ENCODE data around the gene SLC39A3. TPM values are rescaled to one million over a fixed set of nuclear protein-coding genes. Genes with fewer than 3 reads are reported as not detected.

Gene SLC39A3
- total and polyA plus RNA-seq, 7 donors: 7.2 to 35.4 (median 17.1) TPM

- no peak for DNase-seq
- peaks cover 0 to 48% (median 17%) of the 10 kb centered on the region in 4 donors for H3K36me3 ChIP-seq
- 93 to 94% methylated on average over 26 of the region's 26 CpGs for WGBS, 2 donors
- H3K4me1 ChIP-seq: peaks cover 0 to 16% (median 15%) of the 10 kb centered on the region in 4 donors
- TF ChIP-seq POLR2AphosphoS5 (IDR thresholded peaks at IDR 0.05) (no peak), CTCF (IDR thresholded peaks at IDR 0.05) (no peak), POLR2A (IDR thresholded peaks at IDR 0.05) (no peak)
- H3K27me3 ChIP-seq: no peaks in the 10 kb centered on the region
- H3K27ac ChIP-seq: no peak overlapping the region
- no peaks in the 10 kb centered on the region for H3K9me3 ChIP-seq
- intact Hi-C loops (cut with DNase I): no loop called here
- H3K4me3 ChIP-seq: no peak overlapping the region
Observed at GRCh38 chr19:2734589-2735288, 5.1 kb downstream of the SLC39A3 start.

GRCh38 chr19:2733930-2734588, 5.8 kb downstream of the SLC39A3 start:
- Histone ChIP-seq H3K9me3 (no peaks in the 10 kb centered on the region), H3K36me3 (peaks cover 0 to 48% (median 17%) of the 10 kb centered on the region in 4 donors), H3K4me1 (peaks cover 0 to 10% (median 9%) of the 10 kb centered on the region in 4 donors), H3K27ac (no peak overlapping the region), H3K27me3 (no peaks in the 10 kb centered on the region), H3K4me3 (no peak overlapping the region)
- intact Hi-C loops (cut with DNase I): no loop called here
- TF ChIP-seq CTCF (IDR thresholded peaks at IDR 0.05) (no peak), POLR2A (IDR thresholded peaks at IDR 0.05) (no peak), POLR2AphosphoS5 (IDR thresholded peaks at IDR 0.05) (no peak), EP300 (IDR thresholded peaks at IDR 0.05) (no peak)
- WGBS, 2 donors: 65 to 89% methylated on average over 35 of the region's 35 CpGs
- no peak for DNase-seq

- Histone ChIP-seq H3K27ac (no peak overlapping the region), H3K4me1 (no peaks in the 10 kb centered on the region), H3K36me3 (peaks cover 0 to 48% (median 17%) of the 10 kb centered on the region in 4 donors), H3K27me3 (peaks cover 0 to 6% (median 0%) of the 10 kb centered on the region in 3 donors), H3K4me3 (no peak overlapping the region), H3K9me3 (no peaks in the 10 kb centered on the region)
- intact Hi-C loops (cut with DNase I): no loop called here
- DNase-seq: no peak
- no peak for TF ChIP-seq EP300 (IDR thresholded peaks at IDR 0.05)
- no peak for TF ChIP-seq POLR2AphosphoS5 (IDR thresholded peaks at IDR 0.05)
- no peak for TF ChIP-seq CTCF (IDR thresholded peaks at IDR 0.05)
- no peak for TF ChIP-seq POLR2A (IDR thresholded peaks at IDR 0.05)
- WGBS, 2 donors: 96% methylated on average over 38 of the region's 38 CpGs
Observed at GRCh38 chr19:2732883-2733282, 6.9 kb downstream of the SLC39A3 start.

- 95% methylated on average over 33 of the region's 33 CpGs for WGBS, 2 donors
- Histone ChIP-seq H3K36me3 (peaks cover 0 to 48% (median 17%) of the 10 kb centered on the region in 4 donors), H3K4me1 (no peaks in the 10 kb centered on the region), H3K27ac (no peak overlapping the region), H3K4me3 (no peak overlapping the region), H3K27me3 (peaks cover 0 to 12% (median 6%) of the 10 kb centered on the region in 3 donors), H3K9me3 (no peaks in the 10 kb centered on the region)
- DNase-seq: no peak
- TF ChIP-seq POLR2AphosphoS5 (IDR thresholded peaks at IDR 0.05): no peak
- no peak for TF ChIP-seq EP300 (IDR thresholded peaks at IDR 0.05)
- TF ChIP-seq POLR2A (IDR thresholded peaks at IDR 0.05): no peak
- TF ChIP-seq CTCF (IDR thresholded peaks at IDR 0.05): no peak
- intact Hi-C loops (cut with DNase I): no loop called here
Observed at GRCh38 chr19:2732157-2732725, 7.6 kb downstream of the SLC39A3 start.

Data from sigmoid colon (tissue), 7 donors.